ENCODE results near the gene PMS2.
"Not testable (repeated sequence)": the region's sequence is repeated elsewhere in the genome, so short reads cannot be mapped to it uniquely, and the experiment has no call there.

The PMS2 gene

DNA sequence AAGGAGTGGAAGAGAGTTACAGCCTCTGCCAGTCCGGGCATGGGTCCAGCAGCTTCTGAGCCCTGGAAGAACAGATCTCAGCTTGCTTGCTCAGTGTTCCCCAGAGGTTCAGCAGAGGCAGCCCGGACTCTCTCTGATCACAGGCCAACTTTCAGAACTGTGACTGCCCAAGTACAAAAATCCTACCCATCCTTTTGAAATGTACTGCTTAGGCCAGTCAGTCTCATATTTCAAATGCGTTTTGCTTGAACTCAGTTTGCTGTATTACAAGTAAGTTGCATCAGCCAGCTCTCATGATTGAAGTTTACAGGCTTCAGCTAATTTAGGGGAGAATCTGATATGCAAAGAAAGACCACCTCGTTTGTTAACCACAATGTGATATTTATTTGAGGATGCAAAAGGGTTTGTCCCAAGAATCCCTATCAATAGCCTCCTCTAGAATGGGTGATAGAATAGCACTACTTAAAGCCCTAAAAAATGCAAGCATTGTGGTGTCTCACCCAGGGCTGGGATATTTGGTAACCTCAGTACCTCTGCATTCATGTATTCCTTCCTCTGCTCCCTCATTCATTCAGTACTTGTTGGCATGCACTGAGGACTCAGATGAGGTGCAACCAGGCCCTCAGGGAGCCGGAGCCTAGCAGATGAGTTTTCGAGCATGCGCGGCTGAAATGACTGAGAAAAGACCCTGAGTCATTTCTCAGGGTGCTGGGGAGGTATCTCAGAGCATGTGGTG lies 7.2 kb upstream of the PMS2 start:
- H3K36me3 ChIP-seq (ENCODE audit: control insufficient read depth in 2 of 2, insufficient read depth in 2 of 2, low read length in 2 of 2) = peaks cover 20 to 35% of the 10 kb centered on the region in 2 donors

DNA sequence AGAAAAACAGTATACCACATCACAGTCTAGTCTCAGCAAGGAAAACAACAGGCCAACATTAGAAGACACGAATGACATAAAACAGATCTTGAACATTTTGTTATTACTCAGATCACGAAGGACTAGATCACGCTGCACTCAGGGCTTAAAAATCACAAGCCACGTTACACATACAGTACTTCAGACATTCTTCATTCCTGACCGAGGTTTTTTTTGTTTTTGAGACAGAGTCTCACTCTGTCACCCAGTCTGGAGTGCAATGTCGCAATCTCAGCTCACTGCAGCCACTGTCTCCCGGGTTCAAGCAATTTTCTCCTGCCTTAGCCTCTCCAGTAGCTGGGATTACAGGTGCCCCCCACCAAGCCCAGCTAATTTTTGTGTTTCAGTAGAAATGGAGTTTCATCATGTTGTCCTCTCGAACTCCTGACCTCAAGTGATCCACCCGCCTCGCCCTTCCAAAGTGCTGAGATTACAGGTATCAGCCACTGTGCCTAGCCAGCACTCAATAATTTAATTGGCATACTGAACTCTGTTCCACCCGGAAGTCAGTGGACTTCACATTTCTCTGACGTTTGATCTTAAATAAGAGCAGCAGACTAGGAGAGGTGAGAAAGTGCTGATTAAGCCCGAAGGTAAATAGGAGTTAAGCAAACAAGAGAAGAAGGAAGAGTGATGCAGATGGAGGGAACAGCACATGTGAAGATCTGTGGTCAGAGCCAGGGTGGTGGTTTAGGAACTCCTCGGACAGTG lies 3.7 kb upstream of the PMS2 start:
- Histone ChIP-seq H3K27me3 (ENCODE audit: control insufficient read depth in 1 of 2, insufficient read depth in 2 of 2, low read length in 2 of 2) (no peaks in the 10 kb centered on the region), H3K4me3 (ENCODE audit: low read length in 2 of 2) (no peak overlapping the region), H3K4me1 (ENCODE audit: control insufficient read depth, insufficient read depth, low read length) (peaks cover 21% of the 10 kb centered on the region), H3K9me3 (ENCODE audit: control insufficient read depth in 2 of 2, low read length in 2 of 2) (no peaks in the 10 kb centered on the region), H3K36me3 (ENCODE audit: control insufficient read depth in 2 of 2, insufficient read depth in 2 of 2, low read length in 2 of 2) (peaks cover 5 to 21% of the 10 kb centered on the region in 2 donors), H3K9ac (ENCODE audit: low read length in 2 of 2) (no peak overlapping the region), H3K27ac (ENCODE audit: low read length) (no peak overlapping the region)

More for the DNA sequence above, 7.2 kb upstream of the PMS2 start:
- Histone ChIP-seq H3K27me3 (ENCODE audit: control insufficient read depth in 1 of 2, insufficient read depth in 2 of 2, low read length in 2 of 2) (no peaks in the 10 kb centered on the region), H3K9me3 (ENCODE audit: control insufficient read depth in 2 of 2, low read length in 2 of 2) (no peaks in the 10 kb centered on the region), H3K27ac (ENCODE audit: low read length) (peak overlapping the region; percentile 18), H3K9ac (ENCODE audit: low read length in 2 of 2) (peak overlapping the region in 1 of 2 donors; percentile 64), H3K4me1 (ENCODE audit: control insufficient read depth, insufficient read depth, low read length) (peaks cover 3% of the 10 kb centered on the region), H3K4me3 (ENCODE audit: low read length in 2 of 2) (no peak overlapping the region)

DNA sequence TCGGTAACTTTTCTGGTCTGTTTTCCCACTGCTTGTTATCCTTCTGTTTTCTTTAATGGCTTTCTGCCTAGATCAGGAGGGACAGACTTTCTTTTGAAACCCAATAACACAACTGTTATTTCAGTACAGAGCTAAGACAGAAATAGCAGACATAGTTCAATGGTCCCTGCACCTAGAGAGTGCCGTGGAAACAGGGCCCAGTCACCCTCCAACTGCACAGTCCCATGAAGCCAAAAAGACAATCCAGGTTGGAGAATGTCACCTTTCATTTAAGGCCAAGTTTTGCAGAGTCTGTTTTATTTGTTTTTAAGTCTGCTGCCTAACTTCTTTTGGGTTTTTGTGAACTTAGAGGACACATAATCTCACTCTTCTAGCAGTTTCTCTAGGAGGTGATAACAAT lies 2.7 kb upstream of the PMS2 start:
- Histone ChIP-seq H3K36me3 (ENCODE audit: control insufficient read depth in 2 of 2, insufficient read depth in 2 of 2, low read length in 2 of 2) (peaks cover 3 to 15% of the 10 kb centered on the region in 2 donors), H3K4me3 (ENCODE audit: low read length in 2 of 2) (no peak overlapping the region), H3K27ac (ENCODE audit: low read length) (no peak overlapping the region), H3K27me3 (ENCODE audit: control insufficient read depth in 1 of 2, insufficient read depth in 2 of 2, low read length in 2 of 2) (no peaks in the 10 kb centered on the region), H3K9me3 (ENCODE audit: control insufficient read depth in 2 of 2, low read length in 2 of 2) (no peaks in the 10 kb centered on the region), H3K4me1 (ENCODE audit: control insufficient read depth, insufficient read depth, low read length) (peaks cover 21% of the 10 kb centered on the region), H3K9ac (ENCODE audit: low read length in 2 of 2) (no peak overlapping the region)

DNA sequence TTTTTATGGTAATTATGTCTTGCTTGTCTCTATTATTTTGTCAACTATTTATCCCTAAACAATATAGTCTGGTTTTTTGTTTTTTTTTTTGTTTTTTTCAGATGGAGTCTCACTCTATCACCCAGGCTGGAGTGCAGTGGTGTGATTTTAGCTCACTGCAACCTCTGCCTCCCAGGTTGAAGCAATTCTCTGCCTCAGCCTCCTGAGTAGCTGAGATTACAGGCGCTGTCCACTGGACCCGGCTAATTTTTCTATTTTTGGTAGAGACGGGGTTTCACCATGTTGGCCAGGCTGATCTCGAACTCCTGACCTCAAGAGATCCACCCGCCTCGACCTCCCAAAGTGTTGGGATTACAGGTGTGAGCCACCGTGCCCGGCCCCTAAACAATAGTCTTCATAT lies 1.5 kb upstream of the PMS2 start:
- H3K9me3 ChIP-seq (ENCODE audit: control insufficient read depth in 2 of 2, low read length in 2 of 2); H3K9ac ChIP-seq (ENCODE audit: low read length in 2 of 2); H3K4me3 ChIP-seq (ENCODE audit: low read length in 2 of 2); H3K27ac ChIP-seq (ENCODE audit: low read length); H3K27me3 ChIP-seq (ENCODE audit: control insufficient read depth in 1 of 2, insufficient read depth in 2 of 2, low read length in 2 of 2); H3K36me3 ChIP-seq (ENCODE audit: control insufficient read depth in 2 of 2, insufficient read depth in 2 of 2, low read length in 2 of 2): not testable (repeated sequence)
- H3K4me1 ChIP-seq (ENCODE audit: control insufficient read depth, insufficient read depth, low read length) = peaks cover 17% of the 10 kb centered on the region

DNA sequence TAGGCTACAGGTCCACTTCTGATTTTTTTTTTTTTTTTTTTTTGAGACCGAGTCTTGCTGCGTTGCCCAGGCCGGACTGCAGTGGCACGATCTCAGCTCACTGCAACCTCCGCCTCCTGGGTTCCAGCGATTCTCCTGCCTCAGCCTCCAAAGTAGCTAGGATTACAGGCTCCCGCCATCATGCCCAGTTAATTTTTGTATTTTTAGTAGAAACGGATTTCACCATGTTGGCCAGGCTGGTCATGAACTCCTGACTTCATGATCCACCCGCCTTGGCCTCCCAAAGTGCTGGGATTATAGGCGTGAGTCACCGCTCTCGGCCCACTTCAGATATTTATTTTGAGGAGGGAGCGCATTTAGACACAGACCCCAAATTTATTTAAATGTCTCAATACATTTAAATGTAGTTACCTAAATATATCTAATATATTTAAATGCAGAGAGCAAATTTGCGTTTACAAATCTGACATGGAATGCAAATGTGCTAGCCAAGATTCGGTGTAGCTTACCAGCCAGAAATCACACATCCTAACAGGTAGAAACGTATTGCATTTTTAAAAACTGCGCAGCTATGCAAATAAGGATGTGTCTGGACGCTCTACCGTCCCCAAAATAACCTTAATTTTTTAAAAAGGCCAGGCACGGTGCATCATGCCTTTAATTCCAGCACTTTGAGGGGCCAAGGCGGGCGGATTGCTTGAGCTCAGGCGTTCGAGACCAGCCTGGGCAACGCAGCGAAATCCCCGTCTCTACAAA lies 836 bp downstream of the PMS2 start:
- not testable (repeated sequence) for H3K27ac ChIP-seq (ENCODE audit: low read length); H3K9me3 ChIP-seq (ENCODE audit: control insufficient read depth in 2 of 2, low read length in 2 of 2); H3K36me3 ChIP-seq (ENCODE audit: control insufficient read depth in 2 of 2, insufficient read depth in 2 of 2, low read length in 2 of 2); H3K27me3 ChIP-seq (ENCODE audit: control insufficient read depth in 1 of 2, insufficient read depth in 2 of 2, low read length in 2 of 2)
- H3K4me1 ChIP-seq (ENCODE audit: control insufficient read depth, insufficient read depth, low read length) = peaks cover 17% of the 10 kb centered on the region
- H3K9ac ChIP-seq (ENCODE audit: low read length in 2 of 2) = peak overlapping the region; percentile 60 to 85
- peak overlapping the region; percentile 88 to 90 for H3K4me3 ChIP-seq (ENCODE audit: low read length in 2 of 2)

DNA sequence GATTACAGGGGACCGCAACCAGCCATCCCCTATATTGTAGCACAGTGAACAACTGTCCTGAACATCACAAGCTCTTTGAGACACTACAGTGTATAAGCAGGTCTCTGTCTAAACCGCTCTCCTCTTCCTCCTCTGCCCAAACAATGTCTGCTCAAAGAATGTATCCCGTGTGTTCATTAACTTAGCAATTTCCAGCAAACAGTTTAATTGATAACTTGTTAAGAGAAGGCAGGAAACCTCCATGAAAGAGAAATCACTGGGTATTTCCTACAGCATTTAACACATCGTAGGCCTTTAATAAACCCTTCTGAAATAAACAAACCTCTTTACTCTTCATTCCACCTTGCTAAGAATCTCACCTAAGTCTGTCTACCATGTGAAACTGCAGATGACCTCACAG lies 1.5 kb downstream of the PMS2 start:
- no peak overlapping the region for H3K4me3 ChIP-seq (ENCODE audit: low read length in 2 of 2)
- no peak overlapping the region for H3K9ac ChIP-seq (ENCODE audit: low read length in 2 of 2)
- H3K36me3 ChIP-seq (ENCODE audit: control insufficient read depth in 2 of 2, insufficient read depth in 2 of 2, low read length in 2 of 2) = peaks cover 0 to 4% of the 10 kb centered on the region in 2 donors
- no peaks in the 10 kb centered on the region for H3K27me3 ChIP-seq (ENCODE audit: control insufficient read depth in 1 of 2, insufficient read depth in 2 of 2, low read length in 2 of 2)
- peaks cover 17% of the 10 kb centered on the region for H3K4me1 ChIP-seq (ENCODE audit: control insufficient read depth, insufficient read depth, low read length)
- H3K27ac ChIP-seq (ENCODE audit: low read length) = no peak overlapping the region
- no peaks in the 10 kb centered on the region for H3K9me3 ChIP-seq (ENCODE audit: control insufficient read depth in 2 of 2, low read length in 2 of 2)

DNA sequence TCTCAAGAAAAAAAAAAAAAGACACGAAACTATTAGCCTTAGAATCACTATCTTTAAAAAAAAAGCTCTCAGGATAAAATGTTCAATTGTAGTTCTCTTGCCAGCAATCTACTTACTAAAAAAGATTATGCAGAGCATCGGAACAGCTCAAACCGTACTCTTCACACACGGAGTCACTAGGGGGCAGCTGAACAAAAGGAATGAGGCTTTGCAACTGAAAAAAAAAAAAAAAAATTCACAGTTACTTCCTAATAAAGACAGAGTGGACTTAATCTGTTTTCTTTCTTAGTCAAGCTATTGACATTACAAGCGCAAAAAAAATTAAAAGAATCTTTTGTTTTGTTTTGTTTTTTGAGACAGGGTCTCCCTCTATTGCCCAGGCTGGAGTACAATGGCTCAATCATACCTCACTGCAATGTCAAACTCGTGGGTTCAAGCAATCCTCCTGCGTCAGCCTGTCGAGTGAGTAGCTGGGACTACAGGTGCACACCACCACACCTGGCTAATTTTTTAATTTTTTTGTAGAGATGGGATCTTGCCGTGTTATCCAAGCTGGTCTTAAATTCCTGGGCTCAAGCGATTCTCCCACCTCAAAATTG lies 11.5 kb downstream of the PMS2 start:
- Histone ChIP-seq H3K27me3 (ENCODE audit: control insufficient read depth in 1 of 2, insufficient read depth in 2 of 2, low read length in 2 of 2) (no peaks in the 10 kb centered on the region), H3K4me1 (ENCODE audit: control insufficient read depth, insufficient read depth, low read length) (no peaks in the 10 kb centered on the region), H3K4me3 (ENCODE audit: low read length in 2 of 2) (no peak overlapping the region), H3K36me3 (ENCODE audit: control insufficient read depth in 2 of 2, insufficient read depth in 2 of 2, low read length in 2 of 2) (peaks cover 14 to 18% of the 10 kb centered on the region in 2 donors), H3K9ac (ENCODE audit: low read length in 2 of 2) (no peak overlapping the region), H3K9me3 (ENCODE audit: control insufficient read depth in 2 of 2, low read length in 2 of 2) (no peaks in the 10 kb centered on the region), H3K27ac (ENCODE audit: low read length) (no peak overlapping the region)

DNA sequence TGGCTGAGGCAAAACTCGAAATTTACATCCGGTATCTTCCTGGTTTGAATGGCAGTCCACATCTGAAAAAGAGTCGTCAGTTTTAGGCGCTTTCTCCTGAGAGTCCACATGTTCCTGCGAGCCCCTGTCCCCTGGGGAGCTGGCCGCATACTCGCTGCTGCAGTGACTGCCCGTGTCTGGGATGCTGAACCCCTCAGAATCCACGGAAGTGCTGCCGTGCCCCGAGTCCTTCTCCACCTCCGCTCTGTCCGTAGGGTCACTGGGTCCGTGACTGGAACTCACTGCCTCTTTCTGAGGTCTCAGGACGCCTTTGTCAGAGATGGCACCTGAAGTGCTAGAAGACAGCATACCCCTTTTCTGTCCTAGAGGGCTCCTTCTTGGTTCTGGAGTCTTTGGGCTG lies 21.8 kb downstream of the PMS2 start:
- H3K4me3 ChIP-seq (ENCODE audit: low read length in 2 of 2); H3K27me3 ChIP-seq (ENCODE audit: control insufficient read depth in 1 of 2, insufficient read depth in 2 of 2, low read length in 2 of 2); H3K36me3 ChIP-seq (ENCODE audit: control insufficient read depth in 2 of 2, insufficient read depth in 2 of 2, low read length in 2 of 2): not testable (repeated sequence)

DNA sequence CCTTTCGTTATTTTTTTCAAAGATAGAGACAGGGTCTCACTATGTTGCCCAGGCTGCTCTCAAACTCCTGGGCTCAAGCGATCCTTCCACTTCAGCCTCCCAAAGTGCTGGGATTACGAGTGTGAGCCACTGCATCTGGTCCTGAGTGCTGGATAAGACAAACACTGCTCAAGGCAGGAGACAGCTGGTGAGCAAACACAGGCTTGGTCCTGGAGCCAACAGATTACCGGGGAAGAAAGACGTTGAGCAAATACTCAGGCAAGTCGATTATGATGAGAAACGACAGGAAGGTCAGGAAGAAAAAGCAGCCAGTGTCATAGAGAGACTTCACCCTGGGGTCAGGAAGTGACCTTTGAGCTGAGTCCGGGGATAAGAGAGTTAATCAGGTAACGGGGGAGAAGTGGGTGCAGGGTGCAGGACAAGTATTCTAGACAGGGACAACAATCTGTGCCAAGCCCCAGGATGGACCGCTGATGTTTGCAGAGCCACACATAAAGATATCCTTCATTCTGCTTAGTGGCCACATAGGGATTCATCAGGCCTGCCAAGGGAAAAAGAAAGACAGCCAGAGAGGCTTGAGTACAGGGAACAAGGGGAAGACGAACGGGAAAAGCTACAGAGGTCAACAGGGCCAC lies 29.1 kb downstream of the PMS2 start:
- not testable (repeated sequence) for H3K9ac ChIP-seq (ENCODE audit: low read length in 2 of 2); H3K27ac ChIP-seq (ENCODE audit: low read length); H3K9me3 ChIP-seq (ENCODE audit: control insufficient read depth in 2 of 2, low read length in 2 of 2); H3K4me1 ChIP-seq (ENCODE audit: control insufficient read depth, insufficient read depth, low read length); H3K36me3 ChIP-seq (ENCODE audit: control insufficient read depth in 2 of 2, insufficient read depth in 2 of 2, low read length in 2 of 2); H3K4me3 ChIP-seq (ENCODE audit: low read length in 2 of 2); H3K27me3 ChIP-seq (ENCODE audit: control insufficient read depth in 1 of 2, insufficient read depth in 2 of 2, low read length in 2 of 2)

More for the DNA sequence above, 21.8 kb downstream of the PMS2 start:
- not testable (repeated sequence) for H3K4me1 ChIP-seq (ENCODE audit: control insufficient read depth, insufficient read depth, low read length); H3K9me3 ChIP-seq (ENCODE audit: control insufficient read depth in 2 of 2, low read length in 2 of 2); H3K27ac ChIP-seq (ENCODE audit: low read length); H3K9ac ChIP-seq (ENCODE audit: low read length in 2 of 2)

DNA sequence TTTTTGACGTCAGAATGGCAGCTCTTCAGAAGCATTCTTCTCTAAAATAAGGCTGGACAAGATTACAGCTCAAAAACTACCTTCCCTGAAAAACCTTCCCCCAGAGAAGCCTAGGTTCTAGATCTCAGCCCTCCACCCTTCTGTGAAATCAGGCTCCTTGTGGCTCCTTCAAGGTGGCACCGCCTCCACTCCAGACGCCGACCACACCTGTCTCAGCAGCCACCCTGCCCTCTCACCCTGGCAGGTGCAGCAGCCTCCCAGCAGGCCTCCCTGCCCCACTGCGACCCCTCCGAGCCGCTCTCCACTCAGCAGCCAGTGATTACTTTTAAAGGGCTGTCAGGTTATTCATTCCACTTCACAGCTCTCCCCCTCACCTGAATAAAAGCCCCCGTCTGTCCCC lies 35.3 kb downstream of the PMS2 start:
- H3K4me3 ChIP-seq (ENCODE audit: low read length in 2 of 2); H3K27me3 ChIP-seq (ENCODE audit: control insufficient read depth in 1 of 2, insufficient read depth in 2 of 2, low read length in 2 of 2); H3K9me3 ChIP-seq (ENCODE audit: control insufficient read depth in 2 of 2, low read length in 2 of 2); H3K9ac ChIP-seq (ENCODE audit: low read length in 2 of 2); H3K36me3 ChIP-seq (ENCODE audit: control insufficient read depth in 2 of 2, insufficient read depth in 2 of 2, low read length in 2 of 2); H3K4me1 ChIP-seq (ENCODE audit: control insufficient read depth, insufficient read depth, low read length); H3K27ac ChIP-seq (ENCODE audit: low read length): not testable (repeated sequence)

Measured in stomach smooth muscle (tissue), 2 donors.